ENCODE data around the gene EPHA2.

- TF ChIP-seq CTCF (IDR thresholded peaks at IDR 0.05; ENCODE audit: extremely low read depth in 1 of 2, insufficient read depth in 1 of 2, low read depth in 1 of 2, low read length in 2 of 2) (no peak), POLR2A (IDR thresholded peaks at IDR 0.05; ENCODE audit: low read depth, low read length) (no peak), MYC (IDR thresholded peaks at IDR 0.05; ENCODE audit: low read depth, low read length) (no peak), EZH2 (IDR thresholded peaks at IDR 0.05; ENCODE audit: borderline replicate concordance, low read depth, low read length, severe bottlenecking) (no peak), JUN (IDR thresholded peaks at IDR 0.05; ENCODE audit: borderline replicate concordance, insufficient read depth, insufficient read length, low read depth) (no peak)
Observed at GRCh38 chr1:16158025-16158424, 2.2 kb upstream of the EPHA2 start.

All from endothelial cell of umbilical vein (primary cell).